K562 (cell line): ENCODE measurements around the gene HSPA14. TPM values are rescaled to one million over a fixed set of nuclear protein-coding genes. Genes with fewer than 3 reads are reported as not detected.
A peak's percentile ranks its signal among the peaks of the same experiment; 100 is the strongest.

Experiments
- ATF6 ChIP-seq: sonication (generic); formaldehyde crosslinking; IDR thresholded peaks from 2 replicates; pipeline ENCODE4 v1.4.0; 2020; ENCODE audit warnings: mild to moderate bottlenecking, missing genetic modification reagents
- BHLHE40 ChIP-seq: IDR thresholded peaks from 2 replicates; pipeline ENCODE4 v1.6.1; 2011; ENCODE audit warnings: low read length, improper control_type of control experiment
- BRD9 ChIP-seq: fragments of 450-650 bp; IDR thresholded peaks from 2 replicates; pipeline ENCODE4 v1.6.1; 2018; ENCODE audit warnings: low read depth; ENCODE audit not compliant: partially characterized antibody
- CCAR2 ChIP-seq: fragments of 200-400 bp; formaldehyde crosslinking; IDR thresholded peaks from 2 replicates; pipeline ENCODE4 v1.6.1; 2017; ENCODE audit warnings: mild to moderate bottlenecking, low read depth, low read length
- CHD4 ChIP-seq: fragments of 200-600 bp; sonication (generic); IDR thresholded peaks from 3 replicates; pipeline ENCODE4 v1.6.1; 2012; ENCODE audit warnings: low read depth, mild to moderate bottlenecking, mixed read lengths, low read length, inconsistent platforms; ENCODE audit not compliant: insufficient read depth, insufficient replicate concordance, poor library complexity, severe bottlenecking
- EP300 ChIP-seq: IDR thresholded peaks from 2 replicates; pipeline ENCODE4 v1.6.1; 2012; ENCODE audit warnings: low read length, improper control_type of control experiment
- FOXJ2 ChIP-seq: fragments of 200-800 bp; sonication (Bioruptor generic); IDR thresholded peaks from 2 replicates; pipeline ENCODE4 v1.6.1; 2016; ENCODE audit warnings: missing genetic modification characterization, missing compliant biosample characterization
- GTF2F1 ChIP-seq: IDR thresholded peaks from 2 replicates; pipeline ENCODE4 v1.6.1; 2011; ENCODE audit warnings: low read depth, low read length, improper control_type of control experiment
- HDAC3 ChIP-seq: fragments of 450-650 bp; IDR thresholded peaks from 2 replicates; pipeline ENCODE4 v1.6.1; 2018; ENCODE audit warnings: borderline replicate concordance, mild to moderate bottlenecking, moderate library complexity; ENCODE audit not compliant: partially characterized antibody
- HMBOX1 ChIP-seq: sonication (generic); IDR thresholded peaks from 2 replicates; pipeline ENCODE4 v1.6.1; 2016
- KLF13 ChIP-seq: fragments of 450-650 bp; IDR thresholded peaks from 2 replicates; pipeline ENCODE4 v1.6.1; 2016; ENCODE audit warnings: missing genetic modification characterization, low read depth, mild to moderate bottlenecking, missing compliant biosample characterization, moderate library complexity, borderline replicate concordance
- MCM3 ChIP-seq: fragments of 450-650 bp; IDR thresholded peaks from 2 replicates; pipeline ENCODE4 v1.6.1; 2016
- MED1 ChIP-seq: sonication (generic); formaldehyde crosslinking; IDR thresholded peaks from 2 replicates; pipeline ENCODE4 v1.8.1; 2023; ENCODE audit warnings: missing genetic modification reagents, borderline replicate concordance
- NFIX ChIP-seq: fragments of 250-450 bp; sonication (Bioruptor Pico); IDR thresholded peaks from 2 replicates; pipeline ENCODE4 v1.4.0; 2020; ENCODE audit warnings: low read depth, mild to moderate bottlenecking, moderate library complexity
- NRF1 ChIP-seq, 2 experiments: fragments of 450-650 bp; IDR thresholded peaks in 1 of 2; conservative IDR thresholded peaks in 1 of 2; 2 replicates each; pipeline ENCODE4 v1.6.1; 2014; ENCODE audit warnings: mild to moderate bottlenecking in 2 of 2
- PML ChIP-seq: IDR thresholded peaks from 2 replicates; pipeline ENCODE4 v1.6.1; 2012; ENCODE audit warnings: low read length, inconsistent platforms
- POU5F1 ChIP-seq: fragments of 150-350 bp; IDR thresholded peaks from 2 replicates; pipeline ENCODE4 v1.6.1; 2014; ENCODE audit warnings: borderline replicate concordance, low read length, low read depth, mild to moderate bottlenecking; ENCODE audit not compliant: partially characterized antibody
- PRPF4 ChIP-seq: fragments of 200-400 bp; formaldehyde crosslinking; IDR thresholded peaks from one replicate; pipeline ENCODE4 v1.6.1; 2017; ENCODE audit warnings: low read length, low read depth, mild to moderate bottlenecking; ENCODE audit not compliant: insufficient read depth, poor library complexity, severe bottlenecking
- PYGO2 ChIP-seq: fragments of 450-650 bp; IDR thresholded peaks from 2 replicates; pipeline ENCODE4 v1.6.1; 2016; ENCODE audit warnings: mild to moderate bottlenecking, missing genetic modification characterization, moderate library complexity, missing compliant biosample characterization
- TGIF2 ChIP-seq: sonication (generic); formaldehyde crosslinking; IDR thresholded peaks from 2 replicates; pipeline ENCODE4 v1.8.1; 2022; ENCODE audit warnings: mild to moderate bottlenecking, missing genetic modification reagents, moderate library complexity
- ZFP30 ChIP-seq: fragments of 250-450 bp; sonication (Bioruptor Pico); IDR thresholded peaks from 2 replicates; pipeline ENCODE4 v1.8.0; 2022; ENCODE audit warnings: moderate library complexity, mild to moderate bottlenecking, inconsistent platforms, borderline replicate concordance
- ZNF253 ChIP-seq: fragments of 250-450 bp; sonication (Bioruptor Pico); conservative IDR thresholded peaks from 2 replicates; pipeline ENCODE4 v1.6.1; 2021; ENCODE audit warnings: mild to moderate bottlenecking
- ZNF408 ChIP-seq: fragments of 250-450 bp; sonication (Bioruptor Pico); IDR thresholded peaks from 2 replicates; pipeline ENCODE4 v1.4.0; 2020; ENCODE audit warnings: low read depth, mild to moderate bottlenecking, moderate library complexity
- ZNF551 ChIP-seq: fragments of 250-450 bp; sonication (Bioruptor Pico); IDR thresholded peaks from 2 replicates; pipeline ENCODE4 v1.5.0; 2021; ENCODE audit warnings: mild to moderate bottlenecking, moderate library complexity
- ZNF57 ChIP-seq: fragments of 450-650 bp; formaldehyde crosslinking; IDR thresholded peaks from 2 replicates; pipeline ENCODE4 v1.4.0; 2020; ENCODE audit warnings: mild to moderate bottlenecking, moderate library complexity
- ZNF699 ChIP-seq: fragments of 250-450 bp; sonication (Bioruptor Pico); IDR thresholded peaks from 2 replicates; pipeline ENCODE4 v1.8.0; 2021; ENCODE audit warnings: mild to moderate bottlenecking, moderate library complexity; ENCODE audit not compliant: insufficient replicate concordance
- ZNF785 ChIP-seq: fragments of 250-450 bp; sonication (Bioruptor Pico); IDR thresholded peaks from 2 replicates; pipeline ENCODE4 v1.4.0; 2020; ENCODE audit warnings: mild to moderate bottlenecking
- polyA plus RNA-seq, 8 experiments: library from polyadenylated mRNA; depleted of rRNA in 4 of 8; stranded (reverse) in 5 of 8; unstranded in 3 of 8; fragments of >200 nt; fragmentation: Nextera tagmentation in 2 of 8; fragmentation: Illumina TruSeq in 1 of 8; extraction: Ambion mirVana in 2 of 8; extraction: Trizol in 1 of 8; gene quantifications; 2 replicates each; pipeline versions ENCODE4 v1.2.1 to v1.2.3, GENCODE V29; 2011 to 2014; ENCODE audit warnings: inconsistent platforms in 1 of 8, missing spikeins in 1 of 8
- total RNA-seq, 7 experiments: library from RNA; depleted of rRNA in 6 of 7; stranded (reverse); fragments of >200 nt in 6 of 7; fragmentation: Illumina TruSeq in 2 of 7; extraction: Trizol in 2 of 7; gene quantifications; 2 replicates each; pipeline versions ENCODE4 v1.2.1 to v1.2.3, GENCODE V29; 2011 to 2021; ENCODE audit warnings: low replicate concordance in 1 of 7

HSPA14 gene
- total and polyA plus RNA-seq, 9 of the 15 experiments (the other 6 are each of a cell fraction or from before 2014, with no cell fraction given), result 41.9 to 75.0 (median 63.2) TPM

- no peak for TF ChIP-seq HMBOX1
- TF ChIP-seq GTF2F1, result no peak
- no peak for TF ChIP-seq EP300
- TF ChIP-seq ZNF699 (CRISPR knock-in tag), result no peak
- TF ChIP-seq CCAR2, result no peak
- TF ChIP-seq HDAC3, result no peak
- no peak for TF ChIP-seq BRD9
- no peak for TF ChIP-seq PYGO2
- 0 out of 2 replicates have a peak, but pooled peaks have one; percentile 18 for TF ChIP-seq FOXJ2 (tag)
- TF ChIP-seq ZNF785, result no peak
- TF ChIP-seq POU5F1, result no peak
- no peak for TF ChIP-seq ZFP30 (CRISPR knock-in tag)
- peak; percentile 77 for TF ChIP-seq BHLHE40
- peak; percentile 92 to 94 for TF ChIP-seq NRF1 (conservative IDR thresholded peaks at IDR 0.05 in 1 of 2, IDR thresholded peaks at IDR 0.05 in 1 of 2)
- TF ChIP-seq CHD4, result no peak
- no peak for TF ChIP-seq ATF6 (CRISPR knock-in tag)
- no peak for TF ChIP-seq ZNF57 (CRISPR knock-in tag)
- no peak for TF ChIP-seq PRPF4
- TF ChIP-seq PML, result no peak
- no peak for TF ChIP-seq ZNF408 (CRISPR knock-in tag)
- TF ChIP-seq MED1 (CRISPR knock-in tag), result 0 out of 2 replicates have a peak, but pooled peaks have one; percentile 51
- TF ChIP-seq NFIX (CRISPR knock-in tag), result no peak
- TF ChIP-seq ZNF253 (CRISPR knock-in tag), result no peak
- no peak for TF ChIP-seq ZNF551 (CRISPR knock-in tag)
- no peak for TF ChIP-seq MCM3
- TF ChIP-seq TGIF2 (CRISPR knock-in tag), result no peak; the same call in 1 of the 2 replicates
- TF ChIP-seq KLF13 (tag), result no peak
These were observed 40.4 kb downstream of the HSPA14 start, which contains the start of gene SUV39H2 (continued) for GRCh38 chr10:14878266-14879123.
